Sigmoid colon (tissue), 7 donors: Measurements from ENCODE around the gene GABARAP. TPM values are rescaled to one million over a fixed set of nuclear protein-coding genes. Genes with fewer than 3 reads are reported as not detected.

Experiments used
- DNase-seq: peaks from one replicate; pipeline ENCODE4 v3.0.0-alpha.2; 2019
- H3K27ac ChIP-seq, 4 donors: fragments of 200-600 bp; sonication (generic); one replicate each; pipeline ENCODE4 v1.5.1; 2016 to 2019; ENCODE audit warnings: mild to moderate bottlenecking in 1 of 4
- H3K27me3 ChIP-seq, 3 donors: fragments of 200-600 bp; sonication (generic); one replicate each; pipeline ENCODE4 v1.5.1; 2019; ENCODE audit warnings: mild to moderate bottlenecking in 1 of 3
- H3K36me3 ChIP-seq, 4 donors: fragments of 200-600 bp; sonication (generic); one replicate each; pipeline ENCODE4 v1.5.1; 2016 to 2019
- H3K4me1 ChIP-seq, 4 donors: fragments of 200-600 bp; sonication (generic); one replicate each; pipeline ENCODE4 v1.5.1; 2017 to 2019
- H3K4me3 ChIP-seq, 4 donors: fragments of 200-600 bp; sonication (generic); one replicate each; pipeline ENCODE4 v1.5.1; 2017 to 2019; ENCODE audit warnings: mild to moderate bottlenecking in 2 of 4, moderate library complexity in 1 of 4
- H3K9me3 ChIP-seq, 4 donors: fragments of 200-600 bp in 3 of 4; sonication (generic) in 3 of 4; one replicate each; pipeline versions ENCODE4 v1.5.1 to v1.6.1; 2013 to 2019
- EP300 ChIP-seq, 4 donors: sonication (generic); formaldehyde crosslinking; IDR thresholded peaks; one replicate each; pipeline ENCODE4 v1.6.1; 2017; ENCODE audit warnings: antibody characterized with exemption in 4 of 4
- POLR2A ChIP-seq, 2 donors: fragments of 450-650 bp; IDR thresholded peaks; one replicate each; pipeline ENCODE4 v1.6.1; 2016; ENCODE audit warnings: antibody characterized with exemption in 2 of 2, mild to moderate bottlenecking in 2 of 2, moderate library complexity in 2 of 2
- POLR2AphosphoS5 ChIP-seq, 4 donors: sonication (generic); formaldehyde crosslinking; IDR thresholded peaks; one replicate each; pipeline ENCODE4 v1.6.1; 2017; ENCODE audit warnings: antibody characterized with exemption in 4 of 4
- WGBS, 2 donors: extraction: QIAGEN DNeasy Blood & Tissue Kit; methylation state at CpG; one replicate each; pipeline ENCODE4 v1.1.7; 2013; 5-methylcytosine and 5-hydroxymethylcytosine counted together
- intact Hi-C: fragments of 100-400 bp; cut with DNase I; formaldehyde crosslinking; loops from one replicate; pipeline ENCODE4 v1.15.1; 2023
- polyA plus RNA-seq, 3 donors: library from polyadenylated mRNA; stranded (reverse); fragments of 200-250 nt; gene quantifications; one replicate each; pipeline ENCODE4 v1.2.3, GENCODE V29; 2013
- total RNA-seq, 4 donors: library from RNA; depleted of rRNA; stranded (reverse); fragments of >200 nt; gene quantifications; one replicate each; pipeline ENCODE4 v1.1.0, GENCODE V29; 2016
- TF ChIP-seq, protein P1 (sequence below), 4 experiments: fragments of 450-650 bp in 3 of 4; fragments of 200-600 bp in 1 of 4; IDR thresholded peaks; one replicate each; pipeline ENCODE4 v1.5.1; 2016 to 2019; ENCODE audit warnings: antibody characterized with exemption in 4 of 4, mild to moderate bottlenecking in 3 of 4, moderate library complexity in 2 of 4
- donor health status: healthy with polysubstance abuse.
- donor health status: Bipolar disorder and iron deficiency.
- donor health status: healthy.

GABARAP gene
- total and polyA plus RNA-seq, 7 donors: 147 to 1,215 (median 613) TPM

DNA sequence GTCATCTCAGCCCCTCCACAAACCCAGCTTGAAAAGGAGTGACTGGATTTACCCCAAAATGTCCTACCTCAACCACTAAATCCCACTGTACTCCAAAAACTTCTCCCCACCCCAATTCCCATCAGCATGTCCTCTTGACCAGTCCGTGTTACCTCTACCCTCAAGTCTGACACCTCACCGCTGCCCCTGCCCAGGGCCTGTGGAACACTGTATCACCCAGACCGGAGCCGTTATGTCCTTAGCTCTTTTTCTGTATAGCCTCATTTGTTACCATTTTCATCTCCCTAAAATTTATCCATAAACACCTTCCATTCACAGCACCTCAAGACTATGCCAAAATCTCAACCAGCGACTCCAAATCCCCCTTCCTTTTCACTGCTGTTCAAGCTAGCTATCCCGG, 5.4 kb downstream of the GABARAP start:
- Histone ChIP-seq H3K27ac (peak overlapping the region; percentile 98 to 100 (median 98)), H3K4me1 (peaks cover 0 to 66% (median 63%) of the 10 kb centered on the region in 4 donors), H3K36me3 (peaks cover 0 to 37% (median 22%) of the 10 kb centered on the region in 4 donors), H3K9me3 (no peaks in the 10 kb centered on the region), H3K27me3 (no peaks in the 10 kb centered on the region), H3K4me3 (no peak overlapping the region)
- intact Hi-C loops: no loop called here
- DNase-seq: peak; percentile 63
- TF ChIP-seq POLR2AphosphoS5 (IDR thresholded peaks at IDR 0.05): no peak
- TF ChIP-seq EP300 (IDR thresholded peaks at IDR 0.05): no peak
- 84 to 90% methylated on average over 6 of the region's 6 CpGs for WGBS, 2 donors

DNA sequence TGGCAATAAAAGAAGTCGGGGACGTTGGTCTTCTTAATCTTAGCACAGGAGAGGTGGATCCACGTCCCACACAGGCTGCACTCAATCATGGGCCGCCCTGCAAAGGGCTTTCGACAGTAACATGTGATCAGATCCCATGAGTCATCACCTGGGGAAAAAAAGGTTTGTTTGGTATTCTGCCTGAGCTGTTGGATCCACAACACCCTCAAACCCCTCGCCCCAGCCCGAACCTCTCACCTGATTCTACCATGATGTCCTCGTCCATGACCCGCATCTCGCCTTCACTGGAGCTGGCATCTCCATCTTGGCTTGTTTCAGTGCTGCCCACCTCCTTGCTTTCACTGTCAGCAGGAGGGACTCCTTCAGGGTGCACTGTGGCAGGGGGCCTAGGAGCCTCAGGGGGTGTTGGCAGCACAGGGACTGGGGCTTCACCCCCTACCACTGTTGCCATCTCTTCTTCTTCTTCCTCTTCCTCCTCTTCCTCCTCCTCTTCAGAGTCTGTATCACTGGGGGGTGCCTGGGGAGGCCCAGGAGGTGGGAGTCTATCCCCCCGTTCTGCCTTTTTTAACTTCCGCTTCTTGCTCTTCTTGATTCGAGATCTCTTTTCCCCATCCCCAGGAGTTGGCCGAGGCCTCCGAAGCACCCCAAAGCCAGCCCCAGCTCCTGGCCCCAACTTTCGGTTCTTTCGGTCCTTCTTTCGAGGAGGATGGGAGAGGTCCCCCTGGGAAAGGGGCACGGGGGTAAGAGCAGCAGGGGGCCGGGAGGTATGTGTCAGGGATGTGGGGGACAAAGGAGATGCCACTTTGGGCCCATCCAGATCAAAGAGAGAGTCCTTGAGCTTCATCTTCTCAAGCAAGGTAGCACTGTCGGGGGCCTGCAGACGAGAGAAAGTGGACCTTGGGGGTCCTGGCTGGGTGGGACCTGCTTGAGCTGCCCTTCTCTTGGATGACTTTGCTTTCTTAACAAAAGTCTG, 6.3 kb downstream of the GABARAP start:
- peaks cover 0 to 33% (median 22%) of the 10 kb centered on the region in 4 donors for H3K36me3 ChIP-seq
- WGBS, 2 donors: 80 to 90% methylated on average over 22 of the region's 22 CpGs
- H3K27me3 ChIP-seq: no peaks in the 10 kb centered on the region
- TF ChIP-seq EP300 (IDR thresholded peaks at IDR 0.05) (no peak), POLR2A (IDR thresholded peaks at IDR 0.05) (no peak), POLR2AphosphoS5 (IDR thresholded peaks at IDR 0.05) (no peak)
- TF ChIP-seq, protein P1, sequence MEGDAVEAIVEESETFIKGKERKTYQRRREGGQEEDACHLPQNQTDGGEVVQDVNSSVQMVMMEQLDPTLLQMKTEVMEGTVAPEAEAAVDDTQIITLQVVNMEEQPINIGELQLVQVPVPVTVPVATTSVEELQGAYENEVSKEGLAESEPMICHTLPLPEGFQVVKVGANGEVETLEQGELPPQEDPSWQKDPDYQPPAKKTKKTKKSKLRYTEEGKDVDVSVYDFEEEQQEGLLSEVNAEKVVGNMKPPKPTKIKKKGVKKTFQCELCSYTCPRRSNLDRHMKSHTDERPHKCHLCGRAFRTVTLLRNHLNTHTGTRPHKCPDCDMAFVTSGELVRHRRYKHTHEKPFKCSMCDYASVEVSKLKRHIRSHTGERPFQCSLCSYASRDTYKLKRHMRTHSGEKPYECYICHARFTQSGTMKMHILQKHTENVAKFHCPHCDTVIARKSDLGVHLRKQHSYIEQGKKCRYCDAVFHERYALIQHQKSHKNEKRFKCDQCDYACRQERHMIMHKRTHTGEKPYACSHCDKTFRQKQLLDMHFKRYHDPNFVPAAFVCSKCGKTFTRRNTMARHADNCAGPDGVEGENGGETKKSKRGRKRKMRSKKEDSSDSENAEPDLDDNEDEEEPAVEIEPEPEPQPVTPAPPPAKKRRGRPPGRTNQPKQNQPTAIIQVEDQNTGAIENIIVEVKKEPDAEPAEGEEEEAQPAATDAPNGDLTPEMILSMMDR (IDR thresholded peaks at IDR 0.05): no peak
- no peak overlapping the region for H3K4me3 ChIP-seq
- intact Hi-C loops: no loop called here
- peak; percentile 63 for DNase-seq
- peak overlapping the region in 1 of 4 donors; percentile 92 for H3K27ac ChIP-seq
- peaks cover 0 to 64% (median 60%) of the 10 kb centered on the region in 4 donors for H3K4me1 ChIP-seq
- H3K9me3 ChIP-seq: no peaks in the 10 kb centered on the region

DNA sequence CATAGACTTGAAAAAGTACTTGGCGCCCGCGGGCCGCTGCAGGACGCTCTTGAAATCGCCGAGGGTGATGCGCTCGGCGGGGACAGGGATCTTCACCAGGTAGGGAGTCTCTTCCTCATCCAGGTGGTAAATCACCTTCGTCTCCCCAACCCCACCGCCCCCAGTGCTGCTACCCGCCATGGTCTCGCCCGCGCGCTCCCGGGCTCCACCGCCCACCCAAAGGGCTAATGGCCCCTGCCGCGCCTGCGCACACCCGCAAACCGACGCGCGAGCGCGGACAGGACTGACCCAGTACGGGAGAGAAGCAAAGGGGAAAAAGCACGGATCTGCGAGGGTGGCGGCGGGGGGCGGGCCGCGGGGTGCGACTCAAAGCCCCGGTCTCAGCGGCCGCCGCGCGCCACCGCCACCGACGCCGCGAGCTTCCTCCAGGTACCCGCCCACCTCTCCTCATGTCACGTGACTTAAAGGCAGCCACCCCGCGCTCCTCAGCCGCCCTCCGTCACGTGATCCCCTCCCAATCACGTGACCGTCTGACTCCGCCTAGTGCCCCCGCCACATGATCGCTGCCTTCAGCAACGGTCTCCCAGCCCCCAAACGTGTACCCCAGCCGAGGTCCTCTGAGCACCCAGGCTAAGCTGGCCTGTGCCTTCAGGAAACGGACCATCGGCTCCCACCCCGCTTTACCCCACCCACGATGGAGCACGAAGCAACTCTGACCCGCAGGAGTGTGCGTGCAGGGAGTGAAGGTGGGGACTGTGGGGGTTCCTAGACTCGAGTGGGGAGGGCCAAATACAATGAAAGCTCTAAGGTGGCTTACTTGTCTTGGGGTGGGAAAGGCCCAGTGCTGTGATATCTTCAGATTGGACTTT, 7.9 kb downstream of the GABARAP start, which contains the start of gene DVL2:
Gene DVL2, minus strand, starts transcription at position 435 of the 869 bp plus-strand sequence. Its CDS starts 255 bp downstream, at position 180.
- peaks cover 0 to 51% (median 47%) of the 10 kb centered on the region in 4 donors for H3K4me1 ChIP-seq
- intact Hi-C loops: no loop called here
- 0 to 1% methylated on average over 72 of the region's 72 CpGs for whole genome bisulfite sequencing, 2 donors

DNA sequence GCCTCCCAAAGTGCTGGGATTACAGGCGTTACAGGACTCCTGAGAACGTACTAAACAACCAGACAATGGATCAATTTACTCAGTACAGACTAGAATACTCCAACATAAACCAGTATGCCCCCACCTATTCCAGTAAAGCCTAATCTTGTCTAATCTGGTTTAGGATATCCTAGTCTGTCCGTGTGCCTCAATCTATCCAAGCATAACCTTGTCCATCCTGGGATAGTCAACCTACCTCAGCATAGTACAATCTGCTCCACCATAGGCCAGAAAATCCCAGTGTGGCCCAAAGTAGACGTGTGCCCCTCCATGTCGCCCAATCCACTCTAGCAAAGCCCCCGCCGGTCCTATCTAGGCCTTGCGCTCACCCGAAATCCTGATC, 8.6 kb downstream of the GABARAP start:
- no peak for DNase-seq
- peaks cover 10 to 44% (median 32%) of the 10 kb centered on the region in 4 donors for H3K36me3 ChIP-seq
- 0 to 3% methylated on average over 9 of the region's 9 CpGs for WGBS, 2 donors
- peaks cover 0 to 51% (median 47%) of the 10 kb centered on the region in 4 donors for H3K4me1 ChIP-seq
- no peak for TF ChIP-seq POLR2AphosphoS5 (IDR thresholded peaks at IDR 0.05)
- no peak for TF ChIP-seq EP300 (IDR thresholded peaks at IDR 0.05)
- TF ChIP-seq POLR2A (IDR thresholded peaks at IDR 0.05): no peak
- TF ChIP-seq, protein P1 (IDR thresholded peaks at IDR 0.05): no peak
- peak overlapping the region; percentile 81 to 98 (median 90) for H3K4me3 ChIP-seq
- no peaks in the 10 kb centered on the region for H3K27me3 ChIP-seq
- intact Hi-C loops: no loop called here
- no peaks in the 10 kb centered on the region for H3K9me3 ChIP-seq
- peak overlapping the region; percentile 87 to 95 (median 91) for H3K27ac ChIP-seq

More for the DNA sequence above, 7.9 kb downstream of the GABARAP start, which contains the start of gene DVL2:
- Histone ChIP-seq H3K36me3 (peaks cover 4 to 38% (median 26%) of the 10 kb centered on the region in 4 donors), H3K27me3 (no peaks in the 10 kb centered on the region), H3K4me3 (peak within 1 kb of the TSS; percentile 81 to 98 (median 90)), H3K27ac (peak within 1 kb of the TSS; percentile 87 to 95 (median 91)), H3K9me3 (no peaks in the 10 kb centered on the region)
- TF ChIP-seq, protein P1 (IDR thresholded peaks at IDR 0.05): no peak
- TF ChIP-seq EP300 (IDR thresholded peaks at IDR 0.05): peak in 1 of 4 donors; percentile 32
- TF ChIP-seq POLR2AphosphoS5 (IDR thresholded peaks at IDR 0.05): peak; percentile 62 to 91 (median 88)
- TF ChIP-seq POLR2A (IDR thresholded peaks at IDR 0.05): peak; percentile 51 to 69
- DNase-seq: peak; percentile 98
